Pancreas (tissue), 10 donors: Measurements from ENCODE around the gene CSNK1A1. TPM values are rescaled to one million over a fixed set of nuclear protein-coding genes. Genes with fewer than 3 reads are reported as not detected.
"Not testable (repeated sequence)": the region's sequence is repeated elsewhere in the genome, so short reads cannot be mapped to it uniquely, and the experiment has no call there.

Experiments
- ATAC-seq, 4 donors: fragments of 200-7000 bp; cut with Tn5 transposase; one replicate each; pipeline versions ENCODE4 v1.8.0 to v1.9.1; 2020; ENCODE audit warnings: mild to moderate bottlenecking in 4 of 4, moderate library complexity in 4 of 4
- DNase-seq, 6 donors: peaks; one replicate each; pipeline ENCODE4 v3.0.0-alpha.2; 2020
- FAIRE-seq: peaks from 2 replicates; lab custom pipeline; 2012; peaks lifted over from hg19 to GRCh38; lab: Jason Lieb, UNC
- H3K27ac ChIP-seq, 4 donors: fragments of 200-600 bp; sonication (generic); 1 replicate in 3 of 4; 2 replicates in 1 of 4; pipeline versions ENCODE4 v1.5.0 to v1.8.0; 2020
- H3K27me3 ChIP-seq, 4 donors: fragments of 200-600 bp; one replicate each; pipeline ENCODE4 v1.8.0; 2021
- H3K36me3 ChIP-seq, 3 donors: fragments of 200-600 bp; sonication (generic) in 1 of 3; one replicate each; pipeline versions ENCODE4 v1.5.0 to v1.8.0; 2020 to 2021
- H3K4me1 ChIP-seq, 3 donors: fragments of 200-600 bp; one replicate each; pipeline ENCODE4 v1.8.0; 2021
- H3K4me3 ChIP-seq, 4 donors: fragments of 200-600 bp; sonication (generic) in 2 of 4; one replicate each; pipeline versions ENCODE4 v1.5.0 to v1.8.0; 2020 to 2021
- H3K9me3 ChIP-seq, 4 donors: fragments of 200-600 bp; one replicate each; pipeline ENCODE4 v1.8.0; 2021
- WGBS, 2 donors: extraction: QIAGEN DNeasy Blood & Tissue Kit; methylation state at CpG; one replicate each; pipeline ENCODE4 v1.1.7; 2013; 5-methylcytosine and 5-hydroxymethylcytosine counted together
- intact Hi-C, 3 donors: fragments of 100-400 bp; cut with DNase I; formaldehyde crosslinking; loops; one replicate each; pipeline versions ENCODE4 v1.11.1 to v1.14.2; 2022
- polyA plus RNA-seq, 2 donors: library from polyadenylated mRNA; stranded (reverse); fragments of 200-250 nt; gene quantifications; one replicate each; pipeline ENCODE4 v1.2.3, GENCODE V29; 2013
- total RNA-seq, 6 donors: library from RNA; stranded (reverse); fragmentation: NEBNext Ultra II Directional in 4 of 6; extraction: Animal tissue kit (Norgen Biotek cat#: 25700) in 4 of 6; gene quantifications; one replicate each; pipeline versions ENCODE4 v1.2.1 to v1.2.4, GENCODE V29; 2021 to 2023
- TF ChIP-seq, protein P1 (sequence below), 4 donors: fragments of 200-600 bp; sonication (generic) in 3 of 4; IDR thresholded peaks; one replicate each; pipeline versions ENCODE4 v1.5.0 to v1.8.0; 2021; ENCODE audit warnings: antibody characterized with exemption in 4 of 4
- donor health status: healthy with polysubstance abuse.
- donor health status: DM: no; HTN: no; CAD: no; lungs with moderate emphysema.
- donor health status: DM: no; HTN: no; CAD: no.
- donor health status: control.
- donor health status: control.
- donor health status: Bipolar disorder and iron deficiency.
- donor health status: DM: yes; HTN: yes; CAD: no.
- donor health status: DM: no; HTN: no; CAD: no.
- donor health status: DM: no; HTN: no; CAD: no.
- donor health status: DM: yes; HTN: yes; CAD: no.

The CSNK1A1 gene
- total and polyA plus RNA-seq, 8 donors, result 23.0 to 98.1 (median 74.1) TPM

GRCh38 chr5:149597618-149598017 is 46.4 kb upstream of the CSNK1A1 start:
- Histone ChIP-seq H3K27me3 (no peaks in the 10 kb centered on the region), H3K27ac (no peak overlapping the region), H3K9me3 (no peaks in the 10 kb centered on the region), H3K4me1 (no peaks in the 10 kb centered on the region), H3K36me3 (peaks cover 0 to 10% (median 0%) of the 10 kb centered on the region in 3 donors), H3K4me3 (no peak overlapping the region)
- TF ChIP-seq, protein P1, sequence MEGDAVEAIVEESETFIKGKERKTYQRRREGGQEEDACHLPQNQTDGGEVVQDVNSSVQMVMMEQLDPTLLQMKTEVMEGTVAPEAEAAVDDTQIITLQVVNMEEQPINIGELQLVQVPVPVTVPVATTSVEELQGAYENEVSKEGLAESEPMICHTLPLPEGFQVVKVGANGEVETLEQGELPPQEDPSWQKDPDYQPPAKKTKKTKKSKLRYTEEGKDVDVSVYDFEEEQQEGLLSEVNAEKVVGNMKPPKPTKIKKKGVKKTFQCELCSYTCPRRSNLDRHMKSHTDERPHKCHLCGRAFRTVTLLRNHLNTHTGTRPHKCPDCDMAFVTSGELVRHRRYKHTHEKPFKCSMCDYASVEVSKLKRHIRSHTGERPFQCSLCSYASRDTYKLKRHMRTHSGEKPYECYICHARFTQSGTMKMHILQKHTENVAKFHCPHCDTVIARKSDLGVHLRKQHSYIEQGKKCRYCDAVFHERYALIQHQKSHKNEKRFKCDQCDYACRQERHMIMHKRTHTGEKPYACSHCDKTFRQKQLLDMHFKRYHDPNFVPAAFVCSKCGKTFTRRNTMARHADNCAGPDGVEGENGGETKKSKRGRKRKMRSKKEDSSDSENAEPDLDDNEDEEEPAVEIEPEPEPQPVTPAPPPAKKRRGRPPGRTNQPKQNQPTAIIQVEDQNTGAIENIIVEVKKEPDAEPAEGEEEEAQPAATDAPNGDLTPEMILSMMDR (IDR thresholded peaks at IDR 0.05), result no peak
- ATAC-seq (no peak), DNase-seq (no peak), FAIRE-seq (no peak)
- intact Hi-C loops, result no loop called here
- 96% methylated on average over 7 of the region's 7 CpGs for WGBS, 2 donors

DNA sequence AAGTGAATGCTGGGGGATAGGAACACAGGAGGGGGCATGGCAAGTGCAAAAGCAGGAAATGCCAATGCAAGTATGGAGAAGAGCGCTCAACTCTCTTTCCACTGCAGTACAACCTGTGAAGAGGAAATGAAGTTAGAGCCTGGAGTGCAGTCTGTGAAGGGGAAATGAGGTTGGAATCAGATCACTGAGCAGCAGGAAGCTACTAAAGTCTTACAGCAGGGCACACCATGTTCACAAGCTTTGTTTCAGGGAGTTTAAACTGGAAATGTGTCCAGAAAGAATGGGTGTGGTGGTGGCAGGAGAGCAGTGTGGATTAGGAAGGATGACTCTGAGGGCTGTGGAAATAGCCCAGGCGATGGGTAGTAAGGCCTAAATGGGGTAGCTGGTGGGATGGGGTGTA is 45.5 kb upstream of the CSNK1A1 start:
- Histone ChIP-seq H3K9me3 (no peaks in the 10 kb centered on the region), H3K27me3 (no peaks in the 10 kb centered on the region), H3K27ac (no peak overlapping the region), H3K4me3 (no peak overlapping the region), H3K36me3 (peaks cover 0 to 10% (median 0%) of the 10 kb centered on the region in 3 donors), H3K4me1 (no peaks in the 10 kb centered on the region)
- no peak for DNase-seq
- FAIRE-seq, result no peak
- intact Hi-C loops, result no loop called here
- TF ChIP-seq, protein P1 (IDR thresholded peaks at IDR 0.05), result no peak
- 95 to 98% methylated on average over 2 of the region's 2 CpGs for WGBS, 2 donors
- ATAC-seq, result no peak

DNA sequence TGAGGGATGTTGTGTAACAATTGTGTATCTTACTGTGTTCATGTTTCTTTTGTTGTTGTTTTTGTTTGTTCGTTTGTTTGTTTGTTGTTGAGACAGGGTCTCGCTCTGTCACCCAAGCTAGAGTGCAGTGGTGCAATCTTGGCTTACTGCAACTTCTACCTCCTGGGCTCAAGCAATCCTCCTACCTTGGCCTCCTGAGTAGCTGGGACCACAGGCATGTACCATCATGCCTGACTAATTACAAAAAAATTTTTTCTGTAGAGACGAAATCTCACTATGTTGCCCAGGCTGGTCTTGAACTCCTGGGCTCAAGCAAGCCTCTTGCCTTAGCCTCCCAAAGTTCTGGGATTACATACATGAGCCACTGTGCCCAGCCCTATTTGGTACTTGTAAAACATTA is 43.9 kb upstream of the CSNK1A1 start:
- DNase-seq, H3K27ac ChIP-seq, H3K4me3 ChIP-seq, H3K27me3 ChIP-seq, H3K4me1 ChIP-seq, H3K36me3 ChIP-seq, FAIRE-seq, ATAC-seq, H3K9me3 ChIP-seq, intact Hi-C loops: not testable (repeated sequence)
- WGBS, 2 donors, result 82% methylated on average over 3 of the region's 3 CpGs

DNA sequence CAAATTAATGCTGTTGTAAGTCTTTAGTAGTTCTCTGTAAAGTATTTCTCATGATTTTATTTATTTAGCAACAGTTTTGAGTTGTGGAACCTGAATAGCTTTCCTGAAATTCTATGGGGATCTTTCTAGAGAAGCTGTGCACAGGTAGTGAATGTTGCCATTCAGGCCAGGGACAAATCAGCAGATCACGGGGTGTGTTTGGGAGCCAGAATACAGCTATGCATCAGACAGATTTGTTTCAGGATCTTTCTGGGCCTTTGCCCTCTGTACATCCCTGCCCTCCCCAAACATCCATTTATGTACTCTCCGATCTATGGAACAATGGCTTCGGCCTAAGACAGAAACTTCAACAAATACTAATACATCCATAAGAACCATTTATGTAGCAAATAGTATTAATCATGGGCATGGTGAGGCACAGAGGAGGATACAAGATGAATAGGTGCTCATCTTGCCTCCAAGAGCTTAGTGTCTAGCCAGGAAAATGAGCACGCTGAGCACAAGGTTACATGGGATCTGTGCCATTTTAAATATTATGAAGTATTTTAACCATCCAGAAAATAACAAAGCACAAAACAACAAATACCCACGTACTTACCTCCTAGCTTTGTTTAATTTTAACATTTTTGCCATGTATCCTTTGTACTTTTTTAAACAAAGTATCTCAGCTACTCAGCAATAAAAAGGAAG is 43.1 kb upstream of the CSNK1A1 start:
- no peak for FAIRE-seq
- no peak for ATAC-seq
- Histone ChIP-seq H3K4me1 (no peaks in the 10 kb centered on the region), H3K36me3 (no peaks in the 10 kb centered on the region), H3K4me3 (no peak overlapping the region), H3K27ac (no peak overlapping the region), H3K27me3 (no peaks in the 10 kb centered on the region), H3K9me3 (no peaks in the 10 kb centered on the region)
- TF ChIP-seq, protein P1 (IDR thresholded peaks at IDR 0.05), result no peak
- DNase-seq, result no peak
- WGBS, 2 donors, result 59 to 64% methylated on average over 5 of the region's 5 CpGs
- intact Hi-C loops, result no loop called here

GRCh38 chr5:149593370-149593769 is 42.1 kb upstream of the CSNK1A1 start:
- Histone ChIP-seq H3K9me3 (no peaks in the 10 kb centered on the region), H3K4me1 (no peaks in the 10 kb centered on the region), H3K36me3 (no peaks in the 10 kb centered on the region), H3K27ac (no peak overlapping the region), H3K27me3 (no peaks in the 10 kb centered on the region), H3K4me3 (no peak overlapping the region)
- no peak for FAIRE-seq
- DNase-seq, result no peak
- intact Hi-C loops, result no loop called here
- TF ChIP-seq, protein P1 (IDR thresholded peaks at IDR 0.05), result no peak
- 79 to 80% methylated on average over 2 of the region's 2 CpGs for WGBS, 2 donors
- no peak for ATAC-seq
